ENCODE data around the gene IFTAP.

The IFTAP gene

GRCh38 chr11:36566407-36567053 is 27.8 kb upstream of the IFTAP start:
- TF ChIP-seq CTCF (conservative IDR thresholded peaks at IDR 0.05; ENCODE audit: low read length) = no peak
- no peak for DNase-seq (ENCODE audit: low read depth)
- H3K4me3 ChIP-seq (ENCODE audit: low read length) = no peak overlapping the region

- no peak for DNase-seq (ENCODE audit: low read depth)
- no peak within 1 kb of the TSS for H3K4me3 ChIP-seq (ENCODE audit: low read length)
- no peak for TF ChIP-seq CTCF (conservative IDR thresholded peaks at IDR 0.05; ENCODE audit: low read length)
These were observed 26.6 kb upstream of the IFTAP start, which contains the start of gene RAG1 for GRCh38 chr11:36567694-36568093. RAG1 (plus strand) TSS chr11:36568007; CDS start chr11:36573305, 5,298 bp downstream.

GRCh38 chr11:36569095-36569494 is 25.2 kb upstream of the IFTAP start:
- DNase-seq (ENCODE audit: low read depth) = no peak
- H3K4me3 ChIP-seq (ENCODE audit: low read length) = no peak overlapping the region
- no peak for TF ChIP-seq CTCF (conservative IDR thresholded peaks at IDR 0.05; ENCODE audit: low read length)

GRCh38 chr11:36574486-36574885 is 19.8 kb upstream of the IFTAP start:
- DNase-seq (ENCODE audit: low read depth) = no peak
- TF ChIP-seq CTCF (conservative IDR thresholded peaks at IDR 0.05; ENCODE audit: low read length) = no peak
- H3K4me3 ChIP-seq (ENCODE audit: low read length) = no peak overlapping the region

- TF ChIP-seq CTCF (conservative IDR thresholded peaks at IDR 0.05; ENCODE audit: low read length) = no peak
- DNase-seq (ENCODE audit: low read depth) = no peak
- H3K4me3 ChIP-seq (ENCODE audit: low read length) = no peak overlapping the region
These were observed 16.9 kb upstream of the IFTAP start for GRCh38 chr11:36577373-36577772.

- no peak for TF ChIP-seq CTCF (conservative IDR thresholded peaks at IDR 0.05; ENCODE audit: low read length)
- H3K4me3 ChIP-seq (ENCODE audit: low read length) = no peak overlapping the region
- peak; percentile 30 for DNase-seq (ENCODE audit: low read depth)
These were observed 16.4 kb upstream of the IFTAP start for GRCh38 chr11:36577859-36578258.

GRCh38 chr11:36578458-36578857 is 15.8 kb upstream of the IFTAP start:
- no peak for DNase-seq (ENCODE audit: low read depth)
- TF ChIP-seq CTCF (conservative IDR thresholded peaks at IDR 0.05; ENCODE audit: low read length) = no peak
- no peak overlapping the region for H3K4me3 ChIP-seq (ENCODE audit: low read length)
